Transverse colon (tissue), 4 donors: ENCODE results near the gene SF3B2. TPM values are rescaled to one million over a fixed set of nuclear protein-coding genes. Genes with fewer than 3 reads are reported as not detected.
A peak's percentile ranks its signal among the peaks of the same experiment; 100 is the strongest.
"Not testable (repeated sequence)": the region's sequence is repeated elsewhere in the genome, so short reads cannot be mapped to it uniquely, and the experiment has no call there.

Experiments used
- DNase-seq: peaks from one replicate; pipeline ENCODE4 v3.0.0-alpha.2; 2019
- H3K27ac ChIP-seq, 4 donors: fragments of 200-600 bp; sonication (generic); 2 replicates each; pipeline ENCODE4 v1.5.1; 2016 to 2018; ENCODE audit warnings: inconsistent platforms in 4 of 4
- H3K27me3 ChIP-seq: fragments of 200-600 bp; sonication (generic); 2 replicates; pipeline ENCODE4 v1.5.1; 2017; ENCODE audit warnings: inconsistent platforms
- H3K36me3 ChIP-seq, 4 donors: fragments of 200-600 bp; sonication (generic); 2 replicates each; pipeline ENCODE4 v1.5.1; 2017 to 2019; ENCODE audit warnings: inconsistent platforms in 4 of 4
- H3K4me1 ChIP-seq, 4 donors: fragments of 200-600 bp; sonication (generic); 2 replicates each; pipeline ENCODE4 v1.5.1; 2017 to 2020; ENCODE audit warnings: inconsistent platforms in 4 of 4
- H3K4me3 ChIP-seq, 4 donors: fragments of 200-600 bp; sonication (generic); 1 replicate in 1 of 4; 2 replicates in 3 of 4; pipeline versions ENCODE4 v1.5.1 to v1.6.1; 2017 to 2019; ENCODE audit warnings: inconsistent platforms in 4 of 4
- H3K9me3 ChIP-seq, 2 donors: fragments of 200-600 bp; sonication (generic); 2 replicates each; pipeline ENCODE4 v1.5.1; 2017 to 2019; ENCODE audit warnings: inconsistent platforms in 2 of 2
- CTCF ChIP-seq, 5 experiments: fragments of 200-600 bp in 3 of 5; fragments of 450-650 bp in 2 of 5; sonication (generic) in 3 of 5; IDR thresholded peaks; 1 replicate in 2 of 5; 2 replicates in 3 of 5; pipeline ENCODE4 v1.5.1; 2016 to 2017; ENCODE audit warnings: antibody characterized with exemption in 5 of 5, inconsistent platforms in 3 of 5, mild to moderate bottlenecking in 2 of 5, moderate library complexity in 1 of 5
- EP300 ChIP-seq: sonication (generic); formaldehyde crosslinking; IDR thresholded peaks from one replicate; pipeline ENCODE4 v1.6.1; 2017; ENCODE audit warnings: antibody characterized with exemption, low read depth
- POLR2A ChIP-seq: fragments of 450-650 bp; IDR thresholded peaks from one replicate; pipeline ENCODE4 v1.6.1; 2016; ENCODE audit warnings: antibody characterized with exemption, mild to moderate bottlenecking, moderate library complexity
- POLR2AphosphoS5 ChIP-seq, 3 donors: sonication (generic); formaldehyde crosslinking; IDR thresholded peaks; one replicate each; pipeline ENCODE4 v1.6.1; 2016; ENCODE audit warnings: antibody characterized with exemption in 3 of 3
- WGBS, 2 donors: methylation state at CpG; one replicate each; pipeline ENCODE4 v1.1.5; 2018; ENCODE audit warnings: low coverage in 1 of 2; 5-methylcytosine and 5-hydroxymethylcytosine counted together
- in situ Hi-C, 4 donors: fragments of 200-750 bp; cut with MboI; loops; one replicate each; pipeline versions ENCODE4 v1.15.0 to v1.15.1; 2017; ENCODE audit warnings: low sequenced_read_pairs in 3 of 4, low pct_ligation_motif_present in 1 of 4, low pct_unique_long_range_greater_than_20kb in 1 of 4
- intact Hi-C: fragments of 100-400 bp; cut with DNase I; formaldehyde crosslinking; loops from one replicate; pipeline ENCODE4 v1.15.1; 2023; ENCODE audit warnings: low total_unique reads
- total RNA-seq, 4 donors: library from RNA; depleted of rRNA; stranded (reverse); fragments of >200 nt; gene quantifications; one replicate each; pipeline ENCODE4 v1.1.0, GENCODE V29; 2016

SF3B2 gene
- total RNA-seq, 4 donors from 2014 or later, result 71.8 to 152 (median 137) TPM

- TF ChIP-seq POLR2A, result no peak
- no peaks in the 10 kb centered on the region for H3K4me1 ChIP-seq
- in situ Hi-C loops, result no loop called here
- H3K27me3 ChIP-seq, result no peaks in the 10 kb centered on the region
- no peak overlapping the region for H3K4me3 ChIP-seq
- no peak overlapping the region for H3K27ac ChIP-seq
- no peaks in the 10 kb centered on the region for H3K36me3 ChIP-seq
- DNase-seq, result no peak
- no peaks in the 10 kb centered on the region for H3K9me3 ChIP-seq
- WGBS, 2 donors, result 81% methylated on average over 4 of the region's 4 CpGs; no CpG with 5 or more reads in 1 of the 2 donors
- intact Hi-C loops, result no loop called here
Measured at GRCh38 chr11:66090288-66090687, 38.1 kb downstream of the SF3B2 start.

GRCh38 chr11:66092125-66092524, 40.0 kb downstream of the SF3B2 start:
- intact Hi-C loops, in situ Hi-C loops, H3K4me3 ChIP-seq, H3K9me3 ChIP-seq, DNase-seq, H3K27me3 ChIP-seq, H3K36me3 ChIP-seq, H3K27ac ChIP-seq, H3K4me1 ChIP-seq: not testable (repeated sequence)
- 100% methylated on average over 2 of the region's 2 CpGs for WGBS, 2 donors

DNA sequence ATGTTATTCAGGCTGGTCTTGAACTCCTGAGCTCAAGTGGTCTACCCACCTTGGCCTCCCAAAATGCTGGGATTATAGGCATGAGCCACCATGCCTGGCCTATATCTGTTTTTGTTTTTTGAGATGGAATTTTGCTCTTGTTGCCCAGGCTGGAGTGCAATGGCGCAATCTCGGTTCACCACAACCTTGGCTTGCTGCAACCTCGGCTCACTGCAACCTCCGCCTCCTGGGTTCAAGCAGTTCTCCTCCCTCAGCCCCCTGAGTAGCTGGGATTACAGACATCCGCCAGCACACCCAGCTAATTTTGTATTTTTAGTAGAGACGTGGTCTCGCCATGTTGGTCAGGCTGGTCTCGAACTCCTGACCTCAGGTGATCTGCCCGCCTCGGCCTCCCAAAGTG, 47.6 kb downstream of the SF3B2 start:
- 80 to 95% methylated on average over 5 to 10 of the region's 10 CpGs for WGBS, 2 donors
- H3K36me3 ChIP-seq, H3K9me3 ChIP-seq, H3K4me3 ChIP-seq, H3K27ac ChIP-seq, H3K27me3 ChIP-seq, intact Hi-C loops, H3K4me1 ChIP-seq, in situ Hi-C loops, DNase-seq: not testable (repeated sequence)

DNA sequence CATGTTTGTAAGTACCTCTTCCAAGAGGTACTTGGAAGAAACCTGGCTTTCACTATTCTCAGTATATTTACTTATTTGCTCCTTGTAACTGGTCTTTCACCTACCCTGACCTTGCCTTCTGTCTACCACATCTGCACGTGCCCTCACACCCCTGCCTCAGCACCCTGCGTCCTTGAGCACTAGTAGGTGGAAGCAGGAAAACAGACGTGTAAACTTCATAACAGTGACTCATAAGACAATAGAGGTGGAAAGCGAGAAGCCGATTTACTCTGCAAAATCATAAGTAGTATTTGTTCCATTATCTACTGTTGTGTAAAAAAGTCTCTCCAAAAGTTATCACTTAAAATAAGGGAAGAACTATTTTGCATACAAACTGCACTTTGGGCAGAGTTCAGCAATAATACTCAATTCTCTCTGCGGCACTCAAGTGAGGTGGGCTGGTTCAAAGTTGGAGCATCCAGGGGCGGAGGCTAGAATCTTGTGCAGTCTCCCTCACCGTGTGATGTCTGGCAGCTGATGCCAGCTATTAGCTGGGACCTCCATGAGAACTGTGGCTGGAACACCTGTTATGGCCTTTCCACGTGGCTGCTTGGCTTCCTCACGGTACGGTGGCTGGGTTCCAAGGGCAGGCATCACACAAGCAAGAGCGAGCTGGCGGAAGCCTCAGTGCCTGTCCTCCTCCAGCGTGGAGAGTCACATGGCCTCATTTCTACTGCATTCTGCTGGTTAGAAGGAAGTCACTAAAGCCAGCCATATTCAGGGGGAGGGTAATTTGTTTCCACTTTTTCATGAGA, 48.3 kb downstream of the SF3B2 start:
- in situ Hi-C loops, result no loop called here

GRCh38 chr11:66101066-66101464, 48.9 kb downstream of the SF3B2 start:
- WGBS, 2 donors, result 65 to 71% methylated on average over 3 of the region's 3 CpGs
- H3K27ac ChIP-seq, result peak overlapping the region in 1 of 4 donors; percentile 11
- no peaks in the 10 kb centered on the region for H3K36me3 ChIP-seq
- TF ChIP-seq POLR2A, result no peak
- no peak for TF ChIP-seq POLR2AphosphoS5 (IDR thresholded peaks at IDR 0.05)
- no peak for TF ChIP-seq CTCF (IDR thresholded peaks at IDR 0.05)
- no peak for TF ChIP-seq EP300
- DNase-seq, result no peak
- in situ Hi-C loops, result no loop called here
- no peaks in the 10 kb centered on the region for H3K9me3 ChIP-seq
- no peaks in the 10 kb centered on the region for H3K27me3 ChIP-seq
- peaks cover 0 to 7% (median 0%) of the 10 kb centered on the region in 4 donors for H3K4me1 ChIP-seq
- intact Hi-C loops, result no loop called here
- peak overlapping the region in 1 of 4 donors; percentile 0 for H3K4me3 ChIP-seq

More for the DNA sequence above, 48.3 kb downstream of the SF3B2 start:
- no peaks in the 10 kb centered on the region for H3K9me3 ChIP-seq
- H3K27ac ChIP-seq, result peak overlapping the region in 2 of 4 donors; percentile 11 to 35
- no peaks in the 10 kb centered on the region for H3K36me3 ChIP-seq
- TF ChIP-seq POLR2AphosphoS5 (IDR thresholded peaks at IDR 0.05), result no peak
- TF ChIP-seq CTCF (IDR thresholded peaks at IDR 0.05), result no peak
- no peaks in the 10 kb centered on the region for H3K27me3 ChIP-seq
- WGBS, 2 donors, result 49 to 57% methylated on average over 8 to 14 of the region's 14 CpGs
- H3K4me1 ChIP-seq, result peaks cover 0 to 7% (median 0%) of the 10 kb centered on the region in 4 donors
- peak overlapping the region in 1 of 4 donors; percentile 0 for H3K4me3 ChIP-seq
- intact Hi-C loops, result no loop called here
- DNase-seq, result peak; percentile 64
